NB4 (cell line): ENCODE data around the gene SS18L1.

Experiments
- MYC ChIP-seq: IDR thresholded peaks from 2 replicates; pipeline ENCODE4 v1.6.1; 2011; ENCODE audit warnings: low read depth, low read length
- POLR2A ChIP-seq: IDR thresholded peaks from 2 replicates; pipeline ENCODE4 v1.6.1; 2011; ENCODE audit warnings: mild to moderate bottlenecking; ENCODE audit not compliant: insufficient read length; ENCODE audit errors: extremely low read depth

GRCh38 chr20:62133864-62134263 lies 9.7 kb upstream of the SS18L1 start:
- TF ChIP-seq POLR2A = no peak
- no peak for TF ChIP-seq MYC
